WERI-Rb-1 (cell line): ENCODE data around the gene FCHSD2.

Source experiments
- DNase-seq: peaks from one replicate; pipeline ENCODE4 v3.0.0-alpha.2; 2020
- H3K27ac ChIP-seq: fragments of 250-450 bp; sonication (Bioruptor Pico); 2 replicates; pipeline ENCODE4 v1.5.1; 2020; ENCODE audit warnings: mild to moderate bottlenecking, moderate library complexity
- H3K27me3 ChIP-seq: fragments of 250-450 bp; sonication (Bioruptor Pico); 2 replicates; pipeline ENCODE4 v1.5.1; 2021; ENCODE audit warnings: mild to moderate bottlenecking, low read depth, moderate library complexity; ENCODE audit not compliant: insufficient read depth, severe bottlenecking
- H3K36me3 ChIP-seq: fragments of 250-450 bp; sonication (Bioruptor Pico); 2 replicates; pipeline ENCODE4 v1.5.1; 2020; ENCODE audit warnings: mild to moderate bottlenecking, moderate library complexity
- H3K4me3 ChIP-seq: 2 replicates; pipeline ENCODE4 v1.5.1; 2011; ENCODE audit warnings: low read depth, mild to moderate bottlenecking, control low read depth, low read length
- H3K9me3 ChIP-seq: fragments of 250-450 bp; sonication (Bioruptor Pico); 2 replicates; pipeline ENCODE4 v1.5.1; 2021; ENCODE audit warnings: mild to moderate bottlenecking, moderate library complexity; ENCODE audit not compliant: severe bottlenecking
- TF ChIP-seq, protein P1 (sequence below): IDR thresholded peaks from 2 replicates; pipeline ENCODE4 v1.5.1; 2011; ENCODE audit warnings: low read depth, mild to moderate bottlenecking, control low read depth, inconsistent platforms, low read length

Gene FCHSD2

DNA sequence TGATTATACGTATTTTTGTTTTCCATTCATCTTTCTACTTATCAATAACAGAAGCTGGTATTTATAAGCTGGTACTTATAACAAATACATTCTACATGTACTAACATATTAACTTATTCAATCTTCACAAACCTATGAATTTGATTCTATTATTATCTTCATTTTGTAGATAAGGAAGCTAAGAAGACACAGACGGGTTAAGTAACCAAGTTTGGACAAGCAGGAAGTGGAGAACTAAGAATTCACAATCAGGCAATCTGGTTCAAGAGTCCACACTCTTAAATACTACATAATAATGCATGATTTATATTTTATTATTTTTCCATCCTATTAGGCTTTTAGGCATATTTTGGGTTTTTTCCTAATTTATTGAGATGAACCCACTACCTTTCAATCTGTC, 25.0 kb downstream of the FCHSD2 start:
- DNase-seq: no peak
- Histone ChIP-seq H3K36me3 (peaks cover 5% of the 10 kb centered on the region), H3K27ac (no peak overlapping the region), H3K4me3 (no peak overlapping the region), H3K9me3 (no peaks in the 10 kb centered on the region), H3K27me3 (no peaks in the 10 kb centered on the region)
- TF ChIP-seq, protein P1, sequence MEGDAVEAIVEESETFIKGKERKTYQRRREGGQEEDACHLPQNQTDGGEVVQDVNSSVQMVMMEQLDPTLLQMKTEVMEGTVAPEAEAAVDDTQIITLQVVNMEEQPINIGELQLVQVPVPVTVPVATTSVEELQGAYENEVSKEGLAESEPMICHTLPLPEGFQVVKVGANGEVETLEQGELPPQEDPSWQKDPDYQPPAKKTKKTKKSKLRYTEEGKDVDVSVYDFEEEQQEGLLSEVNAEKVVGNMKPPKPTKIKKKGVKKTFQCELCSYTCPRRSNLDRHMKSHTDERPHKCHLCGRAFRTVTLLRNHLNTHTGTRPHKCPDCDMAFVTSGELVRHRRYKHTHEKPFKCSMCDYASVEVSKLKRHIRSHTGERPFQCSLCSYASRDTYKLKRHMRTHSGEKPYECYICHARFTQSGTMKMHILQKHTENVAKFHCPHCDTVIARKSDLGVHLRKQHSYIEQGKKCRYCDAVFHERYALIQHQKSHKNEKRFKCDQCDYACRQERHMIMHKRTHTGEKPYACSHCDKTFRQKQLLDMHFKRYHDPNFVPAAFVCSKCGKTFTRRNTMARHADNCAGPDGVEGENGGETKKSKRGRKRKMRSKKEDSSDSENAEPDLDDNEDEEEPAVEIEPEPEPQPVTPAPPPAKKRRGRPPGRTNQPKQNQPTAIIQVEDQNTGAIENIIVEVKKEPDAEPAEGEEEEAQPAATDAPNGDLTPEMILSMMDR: no peak

DNA sequence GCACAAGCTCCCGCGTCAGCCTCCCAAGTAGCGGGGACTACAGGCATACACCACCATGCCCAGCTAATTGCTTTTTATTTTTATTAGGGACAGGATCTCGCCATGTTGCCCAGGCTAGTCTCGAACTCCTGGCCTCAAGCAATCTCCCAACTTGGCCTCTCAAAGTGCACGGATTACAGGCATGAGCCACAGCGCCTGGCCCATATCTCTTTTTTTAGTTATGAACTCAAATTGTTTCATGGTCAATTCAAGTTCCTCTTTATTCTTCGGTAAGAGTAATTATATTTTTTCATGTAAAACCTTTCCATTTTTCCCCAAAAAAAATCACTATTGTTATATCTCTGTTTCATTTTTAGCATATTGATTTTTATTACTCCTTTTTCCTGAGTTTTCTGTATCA, 25.5 kb downstream of the FCHSD2 start:
- no peaks in the 10 kb centered on the region for H3K9me3 ChIP-seq
- no peak overlapping the region for H3K27ac ChIP-seq
- H3K27me3 ChIP-seq: no peaks in the 10 kb centered on the region
- no peak overlapping the region for H3K4me3 ChIP-seq
- peaks cover 5% of the 10 kb centered on the region for H3K36me3 ChIP-seq
- TF ChIP-seq, protein P1: no peak
- no peak for DNase-seq

DNA sequence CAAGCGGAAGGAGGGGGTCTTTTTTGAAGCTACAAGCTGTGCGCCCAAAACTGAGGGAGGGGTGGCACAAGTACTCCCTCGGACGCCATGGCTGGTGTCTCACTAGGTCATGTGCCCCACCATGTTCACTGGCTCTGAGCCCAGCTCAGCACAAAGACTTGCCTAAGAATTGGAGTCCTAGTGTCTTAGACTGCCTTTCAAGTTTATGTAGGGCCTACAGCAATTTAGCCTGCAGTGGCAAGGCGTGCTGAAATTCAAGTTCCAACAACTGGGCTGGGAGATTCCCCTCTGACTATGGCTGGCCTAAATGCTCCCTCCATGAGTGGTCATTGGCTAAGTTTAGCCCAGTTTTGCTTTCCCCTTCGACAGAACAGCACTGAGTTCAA, 27.3 kb downstream of the FCHSD2 start:
- peaks cover 4% of the 10 kb centered on the region for H3K9me3 ChIP-seq
- DNase-seq: no peak
- H3K27ac ChIP-seq: no peak overlapping the region
- peaks cover 5% of the 10 kb centered on the region for H3K36me3 ChIP-seq
- TF ChIP-seq, protein P1: no peak
- H3K27me3 ChIP-seq: no peaks in the 10 kb centered on the region
- no peak overlapping the region for H3K4me3 ChIP-seq

DNA sequence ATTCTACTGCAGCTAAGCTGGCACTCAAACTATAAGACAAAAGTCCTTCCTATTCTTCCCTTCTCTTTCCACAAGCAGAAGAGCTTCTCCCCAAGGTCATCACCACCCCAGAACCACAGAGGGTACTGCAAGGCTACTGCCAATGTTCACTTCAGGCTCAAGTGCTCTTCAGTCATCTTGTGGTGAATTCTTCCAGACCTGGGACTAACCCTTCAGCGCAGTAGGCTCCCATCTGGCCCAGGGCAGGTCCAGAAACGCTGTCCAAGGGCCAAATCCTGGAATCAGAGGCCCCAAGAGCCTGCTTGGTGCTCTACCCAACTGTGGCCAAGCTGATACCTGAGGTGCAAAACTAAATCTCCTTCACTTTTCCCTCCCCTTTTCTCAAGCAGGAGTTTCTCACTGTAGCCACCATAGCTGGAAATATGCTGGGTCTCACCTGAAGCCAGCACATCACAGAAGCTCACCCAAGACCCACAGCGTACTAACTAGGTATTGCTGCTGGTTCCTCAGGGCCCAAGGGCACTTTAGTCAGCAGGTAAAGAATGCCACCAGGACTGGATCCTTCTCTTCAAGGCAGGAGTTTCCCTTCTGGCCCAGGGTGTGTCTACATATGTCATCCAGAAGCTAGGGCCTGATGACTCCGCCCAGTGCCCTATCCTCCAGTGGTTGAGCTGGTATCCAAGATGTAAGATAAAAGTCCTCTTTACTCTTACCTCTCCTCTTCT, 27.8 kb downstream of the FCHSD2 start:
- Histone ChIP-seq H3K27me3 (no peaks in the 10 kb centered on the region), H3K9me3 (peaks cover 4% of the 10 kb centered on the region), H3K4me3 (no peak overlapping the region), H3K27ac (no peak overlapping the region), H3K36me3 (peaks cover 5% of the 10 kb centered on the region)
- DNase-seq: no peak
- TF ChIP-seq, protein P1: no peak

GRCh38 chr11:73113426-73113825, 28.7 kb downstream of the FCHSD2 start:
- Histone ChIP-seq H3K9me3 (peaks cover 8% of the 10 kb centered on the region), H3K27me3 (no peaks in the 10 kb centered on the region), H3K36me3 (peaks cover 5% of the 10 kb centered on the region; the same call in 1 of the 2 replicates), H3K27ac (no peak overlapping the region), H3K4me3 (no peak overlapping the region)
- TF ChIP-seq, protein P1: no peak
- no peak for DNase-seq

DNA sequence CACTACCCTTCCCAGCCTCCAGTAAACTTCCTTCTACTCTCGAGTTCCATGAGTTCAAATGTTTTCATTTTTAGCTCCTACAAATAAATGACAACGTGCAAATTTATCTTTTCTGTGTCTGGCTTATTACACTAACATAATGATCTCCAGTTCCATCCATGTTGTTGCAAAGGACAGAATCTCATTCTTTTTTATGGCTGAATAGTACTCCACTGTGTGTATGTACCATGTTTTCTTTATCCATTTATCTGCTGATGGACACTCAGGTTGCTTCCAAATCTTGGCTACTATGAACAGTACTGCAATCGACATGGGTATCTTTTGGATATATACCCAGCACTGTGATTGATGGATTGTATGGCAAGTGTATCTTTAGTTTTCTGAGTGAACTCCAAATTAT, 34.5 kb downstream of the FCHSD2 start:
- H3K27ac ChIP-seq: no peak overlapping the region
- TF ChIP-seq, protein P1: no peak
- no peak for DNase-seq
- no peaks in the 10 kb centered on the region; the same call in 1 of the 2 replicates for H3K36me3 ChIP-seq
- H3K4me3 ChIP-seq: no peak overlapping the region
- peaks cover 8% of the 10 kb centered on the region for H3K9me3 ChIP-seq
- no peaks in the 10 kb centered on the region for H3K27me3 ChIP-seq
